ENCODE data around the gene GNG7.

DNA sequence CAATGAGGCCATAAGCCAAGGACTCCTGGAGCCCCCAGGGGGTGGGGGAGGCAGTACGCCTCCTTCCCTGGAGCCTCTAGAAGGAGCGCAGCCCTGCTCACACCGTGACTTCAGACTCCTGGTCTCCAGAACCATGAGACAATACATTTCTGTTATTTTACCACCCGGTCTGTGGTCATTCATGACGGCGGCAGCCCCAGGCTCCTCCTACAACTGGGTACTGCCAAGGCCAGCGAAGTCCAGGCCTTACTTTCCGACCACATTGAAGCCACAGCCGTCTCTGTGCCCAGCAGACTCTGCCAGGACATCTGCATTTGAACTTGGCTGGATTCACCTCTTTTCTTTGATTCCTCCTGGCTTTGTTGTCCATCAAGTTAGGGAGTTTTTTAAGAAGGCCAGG, 10.5 kb downstream of the GNG7 start:
- TF ChIP-seq, protein P1, sequence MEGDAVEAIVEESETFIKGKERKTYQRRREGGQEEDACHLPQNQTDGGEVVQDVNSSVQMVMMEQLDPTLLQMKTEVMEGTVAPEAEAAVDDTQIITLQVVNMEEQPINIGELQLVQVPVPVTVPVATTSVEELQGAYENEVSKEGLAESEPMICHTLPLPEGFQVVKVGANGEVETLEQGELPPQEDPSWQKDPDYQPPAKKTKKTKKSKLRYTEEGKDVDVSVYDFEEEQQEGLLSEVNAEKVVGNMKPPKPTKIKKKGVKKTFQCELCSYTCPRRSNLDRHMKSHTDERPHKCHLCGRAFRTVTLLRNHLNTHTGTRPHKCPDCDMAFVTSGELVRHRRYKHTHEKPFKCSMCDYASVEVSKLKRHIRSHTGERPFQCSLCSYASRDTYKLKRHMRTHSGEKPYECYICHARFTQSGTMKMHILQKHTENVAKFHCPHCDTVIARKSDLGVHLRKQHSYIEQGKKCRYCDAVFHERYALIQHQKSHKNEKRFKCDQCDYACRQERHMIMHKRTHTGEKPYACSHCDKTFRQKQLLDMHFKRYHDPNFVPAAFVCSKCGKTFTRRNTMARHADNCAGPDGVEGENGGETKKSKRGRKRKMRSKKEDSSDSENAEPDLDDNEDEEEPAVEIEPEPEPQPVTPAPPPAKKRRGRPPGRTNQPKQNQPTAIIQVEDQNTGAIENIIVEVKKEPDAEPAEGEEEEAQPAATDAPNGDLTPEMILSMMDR (IDR thresholded peaks at IDR 0.05; ENCODE audit: insufficient read depth, low read depth, low read length) = no peak
- no peak for TF ChIP-seq EZH2 (IDR thresholded peaks at IDR 0.05; ENCODE audit: insufficient read depth, low read length)

Data from astrocyte (in vitro differentiated cells and primary cell).